HG03108 (cell line): ENCODE results near the gene CYFIP1.

Experiments used
- ATAC-seq: cut with Tn5 transposase; IDR thresholded peaks from one replicate; pipeline ENCODE4 v1.9.1; 2021; ENCODE audit warnings: moderate library complexity; ENCODE audit not compliant: unreplicated experiment

Gene CYFIP1

GRCh38 chr15:22871481-22872086, 108.6 kb downstream of the CYFIP1 start:
- no peak for ATAC-seq

GRCh38 chr15:22870865-22871264, 109.3 kb downstream of the CYFIP1 start:
- no peak for ATAC-seq

GRCh38 chr15:22869856-22870255, 110.3 kb downstream of the CYFIP1 start:
- ATAC-seq = no peak

DNA sequence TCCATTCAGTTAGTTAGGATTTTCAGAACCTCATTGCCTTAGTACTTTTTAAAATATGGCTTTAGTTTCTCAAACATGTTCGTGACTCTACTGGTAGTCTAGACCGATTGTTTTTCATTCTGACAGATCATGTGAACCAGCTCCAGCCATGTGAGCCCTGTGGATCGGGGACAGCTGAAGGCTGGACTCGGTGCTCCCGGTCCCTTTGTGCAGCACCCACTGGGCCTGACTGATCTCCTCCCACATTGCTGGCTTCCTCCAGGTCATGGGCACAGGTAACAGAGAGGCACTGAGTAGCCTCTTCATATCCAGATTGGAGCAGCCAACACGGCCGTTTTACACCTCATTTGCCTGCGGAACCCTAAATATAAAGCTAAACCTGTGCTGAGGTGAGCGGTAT, 111.2 kb downstream of the CYFIP1 start:
- no peak for ATAC-seq

DNA sequence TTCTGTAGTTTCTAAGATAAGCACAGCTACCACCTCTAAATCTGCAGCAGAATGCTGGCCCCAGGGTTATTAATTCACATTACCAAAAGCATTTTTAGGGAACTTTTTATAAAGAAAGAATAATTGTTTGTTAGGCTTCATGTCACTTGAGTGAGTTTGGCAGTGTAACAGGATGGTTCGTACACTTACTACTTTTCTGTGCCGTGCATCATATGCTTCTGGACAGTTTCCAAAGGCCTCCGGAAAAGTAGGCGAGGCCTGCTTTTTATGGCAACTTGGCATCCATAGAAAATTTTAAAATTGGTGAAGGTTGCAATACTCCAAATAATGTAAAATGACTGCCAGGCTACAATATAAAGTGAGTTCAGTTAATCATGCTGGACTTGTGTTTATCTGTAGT, 111.7 kb downstream of the CYFIP1 start:
- no peak for ATAC-seq

GRCh38 chr15:22867886-22868285, 112.3 kb downstream of the CYFIP1 start:
- ATAC-seq = no peak

DNA sequence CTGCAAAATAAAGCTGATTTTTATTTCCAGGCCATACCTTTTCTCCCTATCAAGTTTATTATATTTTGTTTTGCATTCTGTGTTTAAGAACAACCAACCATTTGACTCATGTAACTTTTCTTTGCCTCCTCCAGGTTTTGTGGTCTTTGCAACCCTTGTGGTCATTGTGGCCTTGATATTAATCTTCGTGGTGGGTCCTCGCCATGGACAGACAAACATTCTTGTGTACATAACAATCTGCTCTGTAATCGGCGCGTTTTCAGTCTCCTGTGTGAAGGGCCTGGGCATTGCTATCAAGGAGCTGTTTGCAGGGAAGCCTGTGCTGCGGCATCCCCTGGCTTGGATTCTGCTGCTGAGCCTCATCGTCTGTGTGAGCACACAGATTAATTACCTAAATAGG, 114.1 kb downstream of the CYFIP1 start:
- ATAC-seq = no peak

- no peak for ATAC-seq
Measured at GRCh38 chr15:22863356-22863755, 116.8 kb downstream of the CYFIP1 start.

- ATAC-seq = no peak
Measured at GRCh38 chr15:22861161-22861560, 119.0 kb downstream of the CYFIP1 start.

- ATAC-seq = no peak
Measured at GRCh38 chr15:22856659-22857058, 123.5 kb downstream of the CYFIP1 start.

GRCh38 chr15:22855791-22856190, 124.4 kb downstream of the CYFIP1 start:
- no peak for ATAC-seq

DNA sequence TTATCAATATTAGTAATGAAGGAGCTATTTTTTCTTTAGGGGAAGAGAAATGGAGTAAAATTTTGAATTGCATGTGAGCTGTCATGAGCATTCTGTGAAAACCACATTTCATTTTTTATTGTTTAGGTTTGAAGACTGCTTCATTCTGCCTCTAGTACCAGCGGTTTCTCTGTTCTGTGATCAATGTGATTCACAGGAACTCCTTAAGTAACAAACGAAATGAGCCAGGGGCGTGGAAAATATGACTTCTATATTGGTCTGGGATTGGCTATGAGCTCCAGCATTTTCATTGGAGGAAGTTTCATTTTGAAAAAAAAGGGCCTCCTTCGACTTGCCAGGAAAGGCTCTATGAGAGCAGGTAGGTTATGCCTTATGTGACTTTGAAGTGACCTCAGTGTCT, 128.7 kb downstream of the CYFIP1 start:
- no peak for ATAC-seq

- ATAC-seq = no peak
Measured at GRCh38 chr15:22850055-22850454, 130.1 kb downstream of the CYFIP1 start.

- no peak for ATAC-seq
Measured at GRCh38 chr15:22846073-22846472, 134.1 kb downstream of the CYFIP1 start.

DNA sequence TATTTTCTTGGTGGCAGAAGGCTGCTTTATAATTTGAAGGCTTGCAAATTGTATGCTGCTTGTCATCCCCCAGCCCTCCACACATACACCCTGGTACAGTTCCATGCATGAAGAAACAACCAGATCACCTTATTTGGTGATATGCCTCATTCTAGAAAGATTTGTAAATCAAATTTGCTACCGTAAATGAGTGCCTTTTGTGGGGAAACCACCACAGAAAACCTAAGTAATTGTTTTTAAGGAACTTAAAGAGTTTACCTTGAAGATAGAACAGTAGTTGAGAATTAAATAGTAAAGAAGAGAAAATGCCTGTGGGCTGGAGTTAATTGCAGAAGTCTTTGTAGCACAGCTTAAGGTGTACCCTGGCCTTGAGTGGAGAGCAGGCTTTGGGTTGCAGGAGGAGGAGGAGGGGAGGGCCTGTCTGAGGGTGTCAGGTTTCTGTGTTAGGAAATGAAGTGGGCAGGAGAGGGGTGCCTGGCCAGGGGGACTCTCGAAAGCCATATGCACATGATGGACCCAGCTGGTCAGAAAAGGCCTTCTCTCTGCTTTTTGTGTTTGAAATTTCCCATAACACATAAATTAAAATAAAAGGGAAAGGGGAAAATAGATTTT, 134.8 kb downstream of the CYFIP1 start:
- ATAC-seq = no peak

DNA sequence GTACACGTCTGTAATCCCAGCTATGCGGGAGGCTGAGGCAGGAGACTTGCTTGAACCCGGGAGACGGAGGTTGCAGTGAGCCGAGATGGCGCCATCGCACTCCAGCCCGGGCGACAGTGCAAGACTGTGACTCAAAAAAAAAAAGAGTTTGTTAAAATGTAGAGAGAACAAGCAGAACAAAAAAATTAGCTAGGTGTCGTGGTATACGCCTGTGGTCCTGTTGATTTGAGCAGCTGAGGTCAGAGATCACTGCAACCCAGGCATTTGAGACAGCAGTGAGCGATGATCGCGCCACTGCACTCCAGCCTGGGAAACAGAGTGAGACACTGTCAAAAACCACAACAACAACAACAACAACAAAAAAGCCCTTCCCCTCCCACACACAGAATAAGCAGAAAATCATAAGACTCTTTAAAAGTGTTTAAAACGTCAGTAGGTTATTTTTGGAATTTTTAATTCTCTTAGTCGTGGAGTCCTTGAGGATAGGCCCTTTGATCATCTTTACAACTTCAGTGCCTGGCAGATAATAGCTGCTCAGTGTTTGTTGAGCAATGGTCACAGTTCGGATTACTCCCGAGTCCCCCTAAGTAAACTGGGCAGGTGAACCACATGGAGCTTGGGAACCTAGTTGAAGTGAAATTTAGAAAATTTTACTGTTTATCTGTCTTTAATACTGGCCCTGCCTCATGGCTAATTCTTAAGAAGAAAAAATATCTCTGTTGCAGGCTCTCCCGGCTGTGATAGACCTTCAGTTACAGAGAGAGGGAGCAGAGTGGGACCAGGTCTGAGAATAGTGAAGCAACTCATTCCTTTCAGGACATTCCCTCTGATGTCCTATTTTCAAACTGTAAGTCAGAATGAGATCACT, 135.5 kb downstream of the CYFIP1 start:
- no peak for ATAC-seq

- ATAC-seq = no peak
Measured at GRCh38 chr15:22839046-22839695, 141.0 kb downstream of the CYFIP1 start.

- peak; percentile 78 for ATAC-seq
Measured at GRCh38 chr15:22838292-22839042, 141.7 kb downstream of the CYFIP1 start, which contains the start of gene NIPA2. TSS of gene NIPA2 (plus strand) at chr15:22838666. CDS start at chr15:22851732, 13,066 bp downstream.

DNA sequence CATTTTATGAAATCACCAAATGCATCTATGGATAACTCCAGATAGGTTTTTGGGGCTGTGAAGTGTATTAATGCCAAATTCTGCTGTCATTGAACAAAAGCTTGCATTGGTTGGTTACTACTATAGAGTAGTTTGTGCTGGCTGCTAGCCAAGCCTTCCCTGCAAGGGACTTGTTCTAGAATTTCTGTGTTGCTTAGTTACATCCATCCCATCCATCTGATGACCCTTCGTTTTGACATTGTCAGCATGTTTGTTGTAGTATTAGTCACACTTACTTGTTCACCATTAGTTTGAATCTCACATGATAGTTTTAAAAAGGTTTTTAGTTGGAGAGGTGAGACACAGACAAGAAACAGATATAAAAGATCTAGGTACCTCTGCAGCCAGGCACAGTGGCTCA, 148.7 kb downstream of the CYFIP1 start:
- no peak for ATAC-seq

GRCh38 chr15:22827125-22827524, 153.0 kb downstream of the CYFIP1 start:
- ATAC-seq = no peak
